ENCODE measurements around the gene MEIOC.

DNA sequence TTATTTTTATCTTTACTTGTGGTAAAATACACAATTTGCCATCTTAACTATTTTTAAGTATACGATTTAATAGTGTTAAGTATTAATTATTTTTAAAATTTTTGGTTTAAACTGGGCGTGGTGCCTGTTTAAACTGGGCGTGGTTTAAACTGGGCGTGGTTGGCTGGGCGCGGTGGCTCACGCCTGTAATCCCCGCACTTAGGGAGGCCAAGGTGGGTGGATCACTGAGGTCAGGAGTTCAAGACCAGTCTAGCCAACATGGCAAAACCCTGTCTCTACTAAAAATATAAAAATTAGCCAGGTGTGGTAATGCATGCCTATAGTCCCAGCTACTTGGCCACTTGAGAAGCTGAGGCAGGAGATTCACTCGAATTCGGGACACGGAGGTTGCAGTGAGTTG, 37.3 kb downstream of the MEIOC start:
- TF ChIP-seq CEBPB (IDR thresholded peaks at IDR 0.05; ENCODE audit: low read depth, low read length) (no peak), MAZ (IDR thresholded peaks at IDR 0.05; ENCODE audit: borderline replicate concordance, low read depth, low read length) (no peak), RFX5 (IDR thresholded peaks at IDR 0.05; ENCODE audit: low read depth, low read length) (no peak), POLR2A (IDR thresholded peaks at IDR 0.05; ENCODE audit: low read depth, low read length) (no peak), MAFK (IDR thresholded peaks at IDR 0.05; ENCODE audit: low read depth, low read length) (no peak), SMC3 (IDR thresholded peaks at IDR 0.05; ENCODE audit: low read depth, low read length) (no peak), NFE2L2 (IDR thresholded peaks at IDR 0.05; ENCODE audit: low read depth, low read length) (no peak), BHLHE40 (IDR thresholded peaks at IDR 0.05; ENCODE audit: low read depth, low read length) (no peak), RAD21 (IDR thresholded peaks at IDR 0.05; ENCODE audit: low read length) (no peak), MXI1 (IDR thresholded peaks at IDR 0.05; ENCODE audit: borderline replicate concordance, low read depth, low read length) (no peak), RCOR1 (IDR thresholded peaks at IDR 0.05; ENCODE audit: insufficient replicate concordance, low read length) (no peak), ELK1 (IDR thresholded peaks at IDR 0.05; ENCODE audit: borderline replicate concordance, low read depth, low read length) (no peak)
- TF ChIP-seq, protein P1, sequence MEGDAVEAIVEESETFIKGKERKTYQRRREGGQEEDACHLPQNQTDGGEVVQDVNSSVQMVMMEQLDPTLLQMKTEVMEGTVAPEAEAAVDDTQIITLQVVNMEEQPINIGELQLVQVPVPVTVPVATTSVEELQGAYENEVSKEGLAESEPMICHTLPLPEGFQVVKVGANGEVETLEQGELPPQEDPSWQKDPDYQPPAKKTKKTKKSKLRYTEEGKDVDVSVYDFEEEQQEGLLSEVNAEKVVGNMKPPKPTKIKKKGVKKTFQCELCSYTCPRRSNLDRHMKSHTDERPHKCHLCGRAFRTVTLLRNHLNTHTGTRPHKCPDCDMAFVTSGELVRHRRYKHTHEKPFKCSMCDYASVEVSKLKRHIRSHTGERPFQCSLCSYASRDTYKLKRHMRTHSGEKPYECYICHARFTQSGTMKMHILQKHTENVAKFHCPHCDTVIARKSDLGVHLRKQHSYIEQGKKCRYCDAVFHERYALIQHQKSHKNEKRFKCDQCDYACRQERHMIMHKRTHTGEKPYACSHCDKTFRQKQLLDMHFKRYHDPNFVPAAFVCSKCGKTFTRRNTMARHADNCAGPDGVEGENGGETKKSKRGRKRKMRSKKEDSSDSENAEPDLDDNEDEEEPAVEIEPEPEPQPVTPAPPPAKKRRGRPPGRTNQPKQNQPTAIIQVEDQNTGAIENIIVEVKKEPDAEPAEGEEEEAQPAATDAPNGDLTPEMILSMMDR (conservative IDR thresholded peaks at IDR 0.05; ENCODE audit: low read depth, low read length), result no peak
- TF ChIP-seq, protein P2, sequence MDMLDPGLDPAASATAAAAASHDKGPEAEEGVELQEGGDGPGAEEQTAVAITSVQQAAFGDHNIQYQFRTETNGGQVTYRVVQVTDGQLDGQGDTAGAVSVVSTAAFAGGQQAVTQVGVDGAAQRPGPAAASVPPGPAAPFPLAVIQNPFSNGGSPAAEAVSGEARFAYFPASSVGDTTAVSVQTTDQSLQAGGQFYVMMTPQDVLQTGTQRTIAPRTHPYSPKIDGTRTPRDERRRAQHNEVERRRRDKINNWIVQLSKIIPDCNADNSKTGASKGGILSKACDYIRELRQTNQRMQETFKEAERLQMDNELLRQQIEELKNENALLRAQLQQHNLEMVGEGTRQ (IDR thresholded peaks at IDR 0.05; ENCODE audit: low read depth, low read length), result no peak

Measured in IMR-90 (cell line).